RWPE1 (cell line): ENCODE data around the gene IL21R.
"Not testable (repeated sequence)": the region's sequence is repeated elsewhere in the genome, so short reads cannot be mapped to it uniquely, and the experiment has no call there.

Experiments
- CTCF ChIA-PET: fragments of 350-600 bp; sonication (Branson Sonifier 250); formaldehyde crosslinking; extraction: SDS; loops from one replicate; lab custom pipeline; 2021; lab: Yijun Ruan, JAX
- POLR2A ChIA-PET: fragments of 400-600 bp; formaldehyde crosslinking; extraction: SDS; loops from one replicate; lab custom pipeline; 2020; ENCODE audit warnings: antibody characterized with exemption; ENCODE audit not compliant: low non-redundant PET; lab: Yijun Ruan, JAX
- DNase-seq: peaks from one replicate; pipeline ENCODE4 v3.0.0; 2012; ENCODE audit warnings: low spot score
- H3K27ac ChIP-seq: fragments of 450-650 bp; 2 replicates; pipeline ENCODE4 v1.5.1; 2017
- CTCF ChIP-seq: fragments of 450-650 bp; conservative IDR thresholded peaks from 2 replicates; pipeline ENCODE4 v1.5.1; 2017; ENCODE audit warnings: low read depth, mild to moderate bottlenecking

The IL21R gene

GRCh38 chr16:27453494-27453825 is 51.5 kb downstream of the IL21R start:
- TF ChIP-seq CTCF = no peak
- CTCF ChIA-PET = no interaction called here
- no peak overlapping the region for H3K27ac ChIP-seq
- POLR2A ChIA-PET = no interaction called here
- no peak for DNase-seq

- H3K27ac ChIP-seq = no peak overlapping the region
- ChIA-PET CTCF (interaction anchor here (0.6 kb wide), 1 partner anchor 276 kb away, joined by 5 read pairs; no protein-coding TSS in a partner anchor), POLR2A (interaction anchor here (0.6 kb wide), 1 partner anchor 9 kb away, joined by 5 read pairs; no protein-coding TSS in a partner anchor)
- no peak for TF ChIP-seq CTCF
- no peak for DNase-seq
Observed at GRCh38 chr16:27455700-27456099, 53.7 kb downstream of the IL21R start.

GRCh38 chr16:27457605-27457900 is 55.6 kb downstream of the IL21R start:
- CTCF ChIA-PET, POLR2A ChIA-PET, H3K27ac ChIP-seq, DNase-seq: not testable (repeated sequence)

GRCh38 chr16:27458258-27458657 is 56.3 kb downstream of the IL21R start:
- DNase-seq = peak; percentile 52
- no peak for TF ChIP-seq CTCF
- peak overlapping the region; percentile 18 for H3K27ac ChIP-seq
- ChIA-PET POLR2A (no interaction called here), CTCF (no interaction called here)

GRCh38 chr16:27458987-27459688 is 57.2 kb downstream of the IL21R start:
- ChIA-PET POLR2A (no interaction called here), CTCF (interaction anchor here (0.7 kb wide), 1 partner anchor 231 kb away, joined by 7 read pairs; no protein-coding TSS in a partner anchor)
- TF ChIP-seq CTCF = no peak
- H3K27ac ChIP-seq = no peak overlapping the region
- no peak for DNase-seq

GRCh38 chr16:27460213-27460612 is 58.2 kb downstream of the IL21R start:
- TF ChIP-seq CTCF = no peak

More at GRCh38 chr16:27460213-27460612, 58.2 kb downstream of the IL21R start:
- ChIA-PET POLR2A (no interaction called here), CTCF (interaction anchor here (0.5 to 0.7 kb wide), 2 partner anchors 297 to 724 kb away, joined by 3 to 4 read pairs; no protein-coding TSS in a partner anchor)
- peak overlapping the region; percentile 31; the same call in 1 of the 2 replicates for H3K27ac ChIP-seq
- no peak for DNase-seq
